ENCODE results near the gene TSHB. TPM values are rescaled to one million over a fixed set of nuclear protein-coding genes. Genes with fewer than 3 reads are reported as not detected.

TSHB gene
- total RNA-seq, 1 donor from 2014 or later: not detected

GRCh38 chr1:115063228-115063901 lies 33.7 kb downstream of the TSHB start:
- no peak for DNase-seq
- Mint-ChIP-seq H3K4me1 (ENCODE audit: low read depth, unreplicated experiment) (no peaks in the 10 kb centered on the region), H3K4me3 (ENCODE audit: unreplicated experiment) (no peak overlapping the region), H3K27me3 (ENCODE audit: unreplicated experiment) (no peaks in the 10 kb centered on the region), H3K27ac (ENCODE audit: unreplicated experiment) (no peak overlapping the region), H3K36me3 (ENCODE audit: unreplicated experiment) (no peaks in the 10 kb centered on the region), H3K9me3 (ENCODE audit: unreplicated experiment) (no peaks in the 10 kb centered on the region)
- no peak for TF ChIP-seq CTCF (IDR thresholded peaks at IDR 0.05; ENCODE audit: partially characterized antibody, unreplicated experiment)

GRCh38 chr1:115064461-115064860 lies 34.8 kb downstream of the TSHB start:
- TF ChIP-seq CTCF (IDR thresholded peaks at IDR 0.05; ENCODE audit: partially characterized antibody, unreplicated experiment): no peak
- Mint-ChIP-seq H3K36me3 (ENCODE audit: unreplicated experiment) (no peaks in the 10 kb centered on the region), H3K4me1 (ENCODE audit: low read depth, unreplicated experiment) (no peaks in the 10 kb centered on the region), H3K9me3 (ENCODE audit: unreplicated experiment) (no peaks in the 10 kb centered on the region), H3K4me3 (ENCODE audit: unreplicated experiment) (no peak overlapping the region), H3K27me3 (ENCODE audit: unreplicated experiment) (no peaks in the 10 kb centered on the region), H3K27ac (ENCODE audit: unreplicated experiment) (no peak overlapping the region)
- DNase-seq: no peak

GRCh38 chr1:115065021-115065420 lies 35.4 kb downstream of the TSHB start:
- no peak for DNase-seq
- H3K4me1 Mint-ChIP-seq (ENCODE audit: low read depth, unreplicated experiment): peaks cover 3% of the 10 kb centered on the region
- H3K4me3 Mint-ChIP-seq (ENCODE audit: unreplicated experiment): no peak overlapping the region
- H3K27me3 Mint-ChIP-seq (ENCODE audit: unreplicated experiment): no peaks in the 10 kb centered on the region
- H3K9me3 Mint-ChIP-seq (ENCODE audit: unreplicated experiment): no peaks in the 10 kb centered on the region
- no peak for TF ChIP-seq CTCF (IDR thresholded peaks at IDR 0.05; ENCODE audit: partially characterized antibody, unreplicated experiment)
- no peak overlapping the region for H3K27ac Mint-ChIP-seq (ENCODE audit: unreplicated experiment)
- no peaks in the 10 kb centered on the region for H3K36me3 Mint-ChIP-seq (ENCODE audit: unreplicated experiment)

GRCh38 chr1:115067161-115067859 lies 37.7 kb downstream of the TSHB start:
- DNase-seq: no peak
- Mint-ChIP-seq H3K27ac (ENCODE audit: unreplicated experiment) (no peak overlapping the region), H3K4me1 (ENCODE audit: low read depth, unreplicated experiment) (peaks cover 10% of the 10 kb centered on the region), H3K27me3 (ENCODE audit: unreplicated experiment) (no peaks in the 10 kb centered on the region), H3K4me3 (ENCODE audit: unreplicated experiment) (no peak overlapping the region), H3K9me3 (ENCODE audit: unreplicated experiment) (no peaks in the 10 kb centered on the region), H3K36me3 (ENCODE audit: unreplicated experiment) (no peaks in the 10 kb centered on the region)
- no peak for TF ChIP-seq CTCF (IDR thresholded peaks at IDR 0.05; ENCODE audit: partially characterized antibody, unreplicated experiment)

Measured in glutamatergic neuron (in vitro differentiated cells).